T-cell (primary cell): ENCODE results near the gene DGCR2. TPM values are rescaled to one million over a fixed set of nuclear protein-coding genes. Genes with fewer than 3 reads are reported as not detected.
A peak's percentile ranks its signal among the peaks of the same experiment; 100 is the strongest.
"Not testable (repeated sequence)": the region's sequence is repeated elsewhere in the genome, so short reads cannot be mapped to it uniquely, and the experiment has no call there.

ENCODE experiments used
- ATAC-seq, 4 experiments: fragments of 200-7000 bp in 3 of 4; fragments of 150-1000 bp in 1 of 4; cut with Tn5 transposase; replicated peaks in 1 of 4; 1 replicate in 3 of 4; 2 replicates in 1 of 4; pipeline ENCODE4 v1.10.0; 2021; ENCODE audit warnings: moderate library complexity in 3 of 4, mild to moderate bottlenecking in 2 of 4, moderate number of reproducible peaks in 1 of 4
- CTCF ChIA-PET, 2 donors: fragments of 300-600 bp; sonication (Branson Sonifier 250); formaldehyde crosslinking; loops; one replicate each; lab custom pipeline; 2022; ENCODE audit warnings: antibody characterized with exemption in 2 of 2; lab: Charles Lee
- POLR2A ChIA-PET, 2 donors: fragments of 300-600 bp; sonication (Branson Sonifier 250); formaldehyde crosslinking; loops; one replicate each; lab custom pipeline; 2022; ENCODE audit warnings: antibody characterized with exemption in 2 of 2; lab: Charles Lee
- DNase-seq, 35 experiments: peaks; one replicate each; pipeline versions ENCODE4 v3.0.0 to v3.0.0-alpha.2; 2013 to 2023
- H3K27ac ChIP-seq: one replicate; pipeline ENCODE4 v1.5.1; 2013; ENCODE audit warnings: low read length
- H3K27me3 ChIP-seq, 2 experiments: replicated peaks in 1 of 2; 1 replicate in 1 of 2; 2 replicates in 1 of 2; pipeline versions ENCODE4 v1.6.1 to v1.7.0; 2013; ENCODE audit warnings: low read length in 1 of 2, mixed read lengths in 1 of 2; ENCODE audit not compliant: control insufficient read depth in 2 of 2, insufficient read depth in 2 of 2; ENCODE audit errors: extremely low read depth in 1 of 2
- H3K36me3 ChIP-seq, 2 donors: 1 replicate in 1 of 2; 2 replicates in 1 of 2; pipeline versions ENCODE4 v1.6.1 to v1.7.0; 2013; ENCODE audit warnings: low read length in 1 of 2; ENCODE audit not compliant: control insufficient read depth in 2 of 2, insufficient read depth in 1 of 2; ENCODE audit errors: extremely low read depth in 1 of 2
- H3K4me1 ChIP-seq, 2 experiments: 1 replicate in 1 of 2; 2 replicates in 1 of 2; pipeline versions ENCODE4 v1.6.1 to v1.7.0; 2013; ENCODE audit warnings: low read length in 2 of 2, mixed read lengths in 1 of 2; ENCODE audit not compliant: insufficient read depth in 2 of 2, control insufficient read depth in 1 of 2; ENCODE audit errors: extremely low read depth in 1 of 2
- H3K4me3 ChIP-seq, 2 donors: 1 replicate in 1 of 2; 2 replicates in 1 of 2; pipeline versions ENCODE4 v1.5.1 to v1.7.0; 2013; ENCODE audit warnings: mild to moderate bottlenecking in 2 of 2, low read length in 1 of 2, moderate library complexity in 1 of 2; ENCODE audit not compliant: control insufficient read depth in 1 of 2; ENCODE audit errors: extremely low read depth in 1 of 2
- H3K9me3 ChIP-seq: 2 replicates; pipeline ENCODE4 v1.7.0; 2013
- H3K27ac Mint-ChIP-seq, 2 donors: one replicate each; pipeline ENCODE4 v1.8.0; 2020 to 2021; ENCODE audit warnings: mild to moderate bottlenecking in 2 of 2, mixed read lengths in 2 of 2
- H3K27me3 Mint-ChIP-seq, 2 donors: one replicate each; pipeline ENCODE4 v1.8.0; 2021 to 2022; ENCODE audit warnings: mixed read lengths in 2 of 2
- H3K36me3 Mint-ChIP-seq: one replicate; pipeline ENCODE4 v1.8.0; 2021; ENCODE audit warnings: mixed read lengths
- H3K4me1 Mint-ChIP-seq, 3 donors: one replicate each; pipeline ENCODE4 v1.8.0; 2020 to 2022; ENCODE audit warnings: mixed read lengths in 3 of 3, mild to moderate bottlenecking in 1 of 3
- H3K4me3 Mint-ChIP-seq, 3 donors: one replicate each; pipeline ENCODE4 v1.8.0; 2020 to 2022; ENCODE audit warnings: mild to moderate bottlenecking in 3 of 3, mixed read lengths in 3 of 3, moderate library complexity in 3 of 3
- H3K9me3 Mint-ChIP-seq, 3 donors: one replicate each; pipeline ENCODE4 v1.8.0; 2020 to 2022; ENCODE audit warnings: mixed read lengths in 3 of 3
- WGBS: methylation state at CpG from one replicate; pipeline ENCODE4 v1.1.5; 2013; ENCODE audit warnings: missing lambda C conversion rate; ENCODE audit not compliant: insufficient coverage; 5-methylcytosine and 5-hydroxymethylcytosine counted together
- total RNA-seq, 35 experiments: library from RNA in 6 of 35; stranded (reverse) in 6 of 35; fragments of 120-200 nt in 1 of 35; gene quantifications; one replicate each; pipeline versions ENCODE4 v1.2.1 to v1.2.4 and lab custom pipeline; 2013 to 2026

DGCR2 gene
- total RNA-seq, 5 donors from 2014 or later (not counting 1 experiment from before 2014, with no cell fraction given) = 50.9 to 79.2 (median 71.5) TPM

DNA sequence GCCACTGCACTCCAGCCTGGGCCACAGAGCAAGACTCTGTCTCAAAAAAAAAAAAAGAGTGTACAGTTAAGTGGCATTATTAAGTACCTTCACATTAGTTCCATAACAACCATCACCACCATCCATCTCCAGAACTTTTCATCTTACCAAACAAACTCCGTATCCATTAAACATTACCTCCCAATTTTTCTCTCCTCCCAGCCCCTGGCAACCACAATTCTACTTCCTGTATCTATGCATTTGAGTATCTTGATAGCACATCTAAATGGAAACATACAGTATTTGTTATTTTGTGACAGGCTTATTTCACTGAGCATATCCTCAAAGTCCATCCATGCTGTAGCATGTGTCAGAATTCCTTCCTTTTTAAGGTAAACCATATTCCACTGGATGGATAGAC is 46.8 kb downstream of the DGCR2 start:
- Histone ChIP-seq H3K9me3 (no peaks in the 10 kb centered on the region), H3K36me3 (peaks cover 5 to 28% of the 10 kb centered on the region in 2 donors), H3K4me1 (no peaks in the 10 kb centered on the region), H3K27me3 (no peaks in the 10 kb centered on the region), H3K4me3 (no peak overlapping the region), H3K27ac (no peak overlapping the region)
- ChIA-PET CTCF (no interaction called here), POLR2A (no interaction called here)
- no peak for DNase-seq
- peaks cover 18% of the 10 kb centered on the region for H3K36me3 Mint-ChIP-seq
- no peaks in the 10 kb centered on the region for H3K9me3 Mint-ChIP-seq
- no peaks in the 10 kb centered on the region for H3K27me3 Mint-ChIP-seq
- no peak for ATAC-seq
- H3K4me3 Mint-ChIP-seq = no peak overlapping the region
- peaks cover 28 to 41% (median 30%) of the 10 kb centered on the region in 3 donors for H3K4me1 Mint-ChIP-seq
- WGBS = no CpG with 5 or more reads among the region's 1 CpG
- no peak overlapping the region for H3K27ac Mint-ChIP-seq

DNA sequence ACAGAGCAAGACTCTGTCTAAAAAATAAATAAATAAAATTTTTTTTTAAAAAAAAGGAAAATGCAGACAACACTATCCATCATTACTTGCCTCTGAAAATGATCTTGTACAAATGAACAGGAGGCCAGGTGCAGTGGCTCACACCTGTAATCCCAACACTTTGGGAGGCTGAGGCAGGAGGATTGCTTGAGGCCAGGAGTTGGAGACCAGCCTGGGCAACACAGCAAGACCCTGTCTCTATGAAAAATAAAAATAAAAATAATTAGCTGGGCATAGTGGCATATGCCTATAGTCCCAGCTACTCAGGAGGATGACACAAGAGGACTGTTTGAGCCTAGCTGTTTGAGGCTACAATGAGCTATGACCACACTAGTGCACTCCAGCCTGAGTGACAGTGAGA is 49.4 kb downstream of the DGCR2 start:
- H3K4me1 Mint-ChIP-seq = peaks cover 30 to 36% (median 31%) of the 10 kb centered on the region in 3 donors
- not testable (repeated sequence) for H3K4me3 ChIP-seq, ATAC-seq, H3K27me3 ChIP-seq, H3K9me3 Mint-ChIP-seq, H3K27ac Mint-ChIP-seq, H3K27me3 Mint-ChIP-seq, H3K4me1 ChIP-seq, H3K27ac ChIP-seq, H3K4me3 Mint-ChIP-seq, DNase-seq, H3K9me3 ChIP-seq
- POLR2A ChIA-PET = interaction anchor here in 1 of 2 donors (0.5 kb wide), 1 partner anchor 75 kb away, joined by 3 read pairs; no protein-coding TSS in a partner anchor
- peaks cover 6 to 41% of the 10 kb centered on the region in 2 donors for H3K36me3 ChIP-seq
- CTCF ChIA-PET = interaction anchor here in 1 of 2 donors (0.6 kb wide), 1 partner anchor 31 kb away, joined by 6 read pairs; no protein-coding TSS in a partner anchor
- peaks cover 37% of the 10 kb centered on the region for H3K36me3 Mint-ChIP-seq

DNA sequence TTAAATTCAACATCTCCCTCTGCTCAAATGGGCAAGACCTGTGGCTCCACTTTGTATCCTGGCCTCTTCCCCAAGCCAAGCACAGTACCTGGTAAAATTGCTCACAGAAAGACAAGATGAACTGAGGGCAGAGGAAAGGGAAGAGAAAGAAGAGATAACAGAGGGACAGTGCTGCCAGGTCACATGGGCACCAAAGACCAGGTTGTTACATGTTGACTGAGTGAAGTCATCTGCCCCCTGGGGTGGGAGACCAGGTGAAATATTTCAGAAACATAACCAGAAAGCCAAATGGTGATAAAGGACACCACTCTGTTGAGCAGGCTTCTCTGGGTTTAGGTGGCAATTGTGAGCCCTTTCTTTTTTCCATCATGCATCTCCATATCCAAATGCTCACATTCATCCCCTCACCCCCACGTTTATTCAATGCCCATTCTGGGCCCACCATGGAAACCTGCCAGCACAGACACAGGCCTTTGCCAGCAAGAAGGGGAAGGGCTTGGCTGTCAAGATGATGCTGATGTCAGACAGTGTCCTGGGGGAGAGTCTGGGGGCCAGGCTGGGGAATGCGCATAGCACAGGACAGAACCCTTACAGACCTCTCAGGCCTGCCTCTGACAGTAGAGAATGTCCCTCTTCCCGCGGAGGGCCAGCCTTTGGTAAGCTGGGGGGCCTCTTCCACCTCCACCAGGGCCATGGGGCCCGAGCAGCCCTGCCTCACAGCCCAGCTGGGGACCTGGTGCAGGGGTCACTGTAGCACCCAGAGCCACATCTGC is 51.6 kb downstream of the DGCR2 start:
- ChIA-PET POLR2A (no interaction called here), CTCF (no interaction called here)
- Histone ChIP-seq H3K36me3 (peaks cover 14 to 61% of the 10 kb centered on the region in 2 donors), H3K4me1 (no peaks in the 10 kb centered on the region), H3K27ac (no peak overlapping the region), H3K9me3 (no peaks in the 10 kb centered on the region), H3K4me3 (no peak overlapping the region), H3K27me3 (no peaks in the 10 kb centered on the region)
- no peaks in the 10 kb centered on the region for H3K27me3 Mint-ChIP-seq
- no peak for ATAC-seq
- no peak overlapping the region for H3K4me3 Mint-ChIP-seq
- peaks cover 26 to 35% (median 28%) of the 10 kb centered on the region in 3 donors for H3K4me1 Mint-ChIP-seq
- WGBS = 97% methylated on average over 3 of the region's 5 CpGs
- DNase-seq = peak in 1 of 35 experiments; percentile 2
- no peak overlapping the region for H3K27ac Mint-ChIP-seq
- H3K36me3 Mint-ChIP-seq = peaks cover 46% of the 10 kb centered on the region
- H3K9me3 Mint-ChIP-seq = no peaks in the 10 kb centered on the region

DNA sequence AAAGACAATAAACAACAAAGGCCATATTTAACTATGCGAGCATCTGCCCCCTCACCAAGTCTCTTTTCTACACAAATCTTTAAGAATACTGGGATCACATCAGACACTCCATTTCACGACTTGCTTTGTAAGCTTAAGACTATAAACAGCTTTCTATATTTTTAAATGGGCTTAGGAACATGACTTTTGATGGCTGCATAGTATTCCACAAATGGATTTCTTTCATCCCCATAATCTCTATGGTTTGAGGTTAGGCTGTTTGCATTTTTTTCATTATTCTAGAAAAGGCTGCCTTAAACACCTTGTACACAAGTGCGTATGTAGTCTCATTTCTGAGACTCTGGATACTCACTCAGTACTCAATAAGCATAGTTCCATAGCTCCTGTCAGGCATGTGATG is 52.8 kb downstream of the DGCR2 start:
- Mint-ChIP-seq H3K27me3 (no peaks in the 10 kb centered on the region), H3K9me3 (no peaks in the 10 kb centered on the region), H3K36me3 (peaks cover 56% of the 10 kb centered on the region), H3K27ac (no peak overlapping the region), H3K4me1 (peaks cover 23 to 30% (median 26%) of the 10 kb centered on the region in 3 donors), H3K4me3 (no peak overlapping the region)
- Histone ChIP-seq H3K27me3 (no peaks in the 10 kb centered on the region), H3K4me3 (no peak overlapping the region), H3K36me3 (peaks cover 17 to 73% of the 10 kb centered on the region in 2 donors), H3K9me3 (no peaks in the 10 kb centered on the region), H3K4me1 (no peaks in the 10 kb centered on the region), H3K27ac (no peak overlapping the region)
- POLR2A ChIA-PET = no interaction called here
- CTCF ChIA-PET = no interaction called here
- DNase-seq (no peak), ATAC-seq (no peak)
- WGBS = no CpG with 5 or more reads among the region's 3 CpGs

DNA sequence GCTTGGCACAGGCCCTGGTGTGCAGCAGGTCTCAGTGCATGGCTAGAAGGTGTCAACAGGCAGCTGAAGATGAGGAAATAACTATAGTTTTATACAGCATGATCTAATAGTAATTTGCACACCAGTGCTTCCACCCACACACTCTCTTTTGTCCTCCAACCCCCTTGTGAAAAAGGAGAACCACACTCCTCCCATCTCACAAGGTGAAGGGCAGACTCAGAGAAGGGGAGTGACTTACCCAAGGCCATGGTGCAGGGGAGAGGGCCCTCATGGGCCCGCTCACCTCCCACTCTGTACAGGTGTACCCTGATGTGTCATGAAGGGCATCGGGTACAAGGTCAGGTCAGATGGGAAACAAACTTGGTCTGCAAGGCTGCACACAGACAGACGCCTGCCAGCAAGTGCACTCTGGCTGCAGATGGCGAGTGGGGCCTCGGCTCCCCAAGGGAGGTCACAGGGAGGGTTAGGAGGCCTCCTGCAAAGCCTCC is 53.4 kb downstream of the DGCR2 start:
- no peaks in the 10 kb centered on the region for H3K9me3 ChIP-seq
- Mint-ChIP-seq H3K27me3 (no peaks in the 10 kb centered on the region), H3K9me3 (no peaks in the 10 kb centered on the region), H3K4me3 (no peak overlapping the region), H3K36me3 (peaks cover 59% of the 10 kb centered on the region), H3K4me1 (peaks cover 20 to 26% (median 23%) of the 10 kb centered on the region in 3 donors), H3K27ac (no peak overlapping the region)
- WGBS = 100% methylated on average over 4 of the region's 5 CpGs
- H3K4me3 ChIP-seq = no peak overlapping the region
- H3K27ac ChIP-seq = no peak overlapping the region
- ATAC-seq (no peak), DNase-seq (no peak)
- ChIA-PET POLR2A (no interaction called here), CTCF (no interaction called here)
- H3K4me1 ChIP-seq = no peaks in the 10 kb centered on the region
- peaks cover 23 to 77% of the 10 kb centered on the region in 2 donors for H3K36me3 ChIP-seq
- no peaks in the 10 kb centered on the region for H3K27me3 ChIP-seq

DNA sequence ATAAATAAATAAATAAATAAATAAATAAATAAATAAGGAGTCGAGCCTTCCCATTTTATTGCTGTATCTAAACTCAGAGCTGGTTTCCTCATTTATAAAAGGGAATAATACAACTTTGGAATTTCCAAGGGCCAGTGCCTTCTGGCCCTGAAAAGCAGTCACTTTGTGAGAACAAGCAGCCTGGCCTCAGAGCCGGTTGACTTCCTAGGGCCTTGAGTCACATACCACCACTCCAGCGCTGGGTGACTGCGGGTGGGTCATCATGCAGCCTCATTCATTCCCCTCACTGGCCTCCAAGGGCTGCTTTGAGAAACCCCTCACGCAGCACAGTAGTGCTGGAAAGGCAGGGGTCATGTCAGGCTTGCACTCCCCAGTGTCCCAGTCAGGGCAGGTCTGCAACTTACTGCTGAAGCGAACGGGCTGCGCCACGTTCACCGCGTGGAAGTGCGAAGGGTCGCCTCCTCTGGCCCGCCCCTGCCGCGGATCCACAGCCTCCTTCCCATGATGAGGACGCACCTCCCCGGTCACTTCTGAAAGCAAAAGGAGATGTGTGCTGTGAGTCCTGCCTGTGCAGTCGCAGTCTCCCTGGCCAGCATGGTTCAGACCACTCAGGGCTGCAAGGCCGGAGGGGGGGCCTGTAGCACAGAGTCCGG is 54.4 kb downstream of the DGCR2 start:
- Mint-ChIP-seq H3K9me3 (no peaks in the 10 kb centered on the region), H3K27me3 (no peaks in the 10 kb centered on the region), H3K4me3 (no peak overlapping the region), H3K4me1 (peaks cover 11 to 18% (median 16%) of the 10 kb centered on the region in 3 donors), H3K36me3 (peaks cover 64% of the 10 kb centered on the region), H3K27ac (no peak overlapping the region)
- POLR2A ChIA-PET = no interaction called here
- ATAC-seq (no peak), DNase-seq (no peak)
- WGBS = 98% methylated on average over 20 of the region's 21 CpGs
- Histone ChIP-seq H3K27ac (no peak overlapping the region), H3K9me3 (no peaks in the 10 kb centered on the region), H3K4me3 (no peak overlapping the region), H3K4me1 (no peaks in the 10 kb centered on the region), H3K36me3 (peaks cover 23 to 82% of the 10 kb centered on the region in 2 donors), H3K27me3 (no peaks in the 10 kb centered on the region)
- CTCF ChIA-PET = no interaction called here
